IPS DF 19.7 (cell line): Measurements from ENCODE around the gene RAB3D.
A peak's percentile ranks its signal among the peaks of the same experiment; 100 is the strongest.
"Not testable (repeated sequence)": the region's sequence is repeated elsewhere in the genome, so short reads cannot be mapped to it uniquely, and the experiment has no call there.

Experiments
- DNase-seq: peaks from one replicate; pipeline ENCODE4 v3.0.0-alpha.2; 2013; ENCODE audit warnings: low read depth, low spot score

Gene RAB3D

GRCh38 chr19:11367528-11367927 lies 28.1 kb upstream of the RAB3D start:
- no peak for DNase-seq

- no peak for DNase-seq
These were observed 26.2 kb upstream of the RAB3D start for GRCh38 chr19:11365557-11366117.

GRCh38 chr19:11364935-11365334 lies 25.5 kb upstream of the RAB3D start:
- no peak for DNase-seq

GRCh38 chr19:11364296-11364904 lies 24.9 kb upstream of the RAB3D start:
- DNase-seq, result no peak

GRCh38 chr19:11363881-11364280 lies 24.4 kb upstream of the RAB3D start:
- DNase-seq, result no peak

- no peak for DNase-seq
These were observed 22.6 kb upstream of the RAB3D start for GRCh38 chr19:11361771-11362731.

- no peak for DNase-seq
These were observed 21.7 kb upstream of the RAB3D start for GRCh38 chr19:11361037-11361770.

- DNase-seq, result no peak
These were observed 20.0 kb upstream of the RAB3D start for GRCh38 chr19:11359421-11359820.

- no peak for DNase-seq
These were observed 17.5 kb upstream of the RAB3D start for GRCh38 chr19:11356676-11357550.

- no peak for DNase-seq
These were observed 16.6 kb upstream of the RAB3D start for GRCh38 chr19:11356074-11356397.

GRCh38 chr19:11355160-11356073 lies 16.0 kb upstream of the RAB3D start, which contains the start of gene PLPPR2:
PLPPR2 (plus strand) TSS chr19:11355432; CDS start chr19:11357674, 2,242 bp downstream.
- no peak for DNase-seq

GRCh38 chr19:11354102-11354501 lies 14.6 kb upstream of the RAB3D start:
- DNase-seq, result not testable (repeated sequence)

- DNase-seq, result no peak
These were observed 9.7 kb upstream of the RAB3D start for GRCh38 chr19:11349171-11349570.

- no peak for DNase-seq
These were observed 8.1 kb upstream of the RAB3D start for GRCh38 chr19:11347546-11348039.

- DNase-seq, result peak; percentile 97
These were observed 6.9 kb upstream of the RAB3D start, which contains the start of the genes CCDC159 and TMEM205 for GRCh38 chr19:11346104-11346940. CCDC159 (plus strand) TSS chr19:11346519; CDS start chr19:11346607, 88 bp downstream. TMEM205 (minus strand) TSS chr19:11346268; CDS start chr19:11345619, 649 bp downstream.

- DNase-seq, result no peak
These were observed 5.8 kb upstream of the RAB3D start for GRCh38 chr19:11345122-11345803.

- no peak for DNase-seq
These were observed 3.0 kb upstream of the RAB3D start for GRCh38 chr19:11342429-11342828.

GRCh38 chr19:11340099-11340467 lies 626 bp upstream of the RAB3D start:
- DNase-seq, result not testable (repeated sequence)
